Lower leg skin (tissue), 3 donors: Measurements from ENCODE around the gene BANF2.

Experiments
- CTCF ChIP-seq, 3 donors: fragments of 450-650 bp; IDR thresholded peaks; one replicate each; pipeline ENCODE4 v1.5.1; 2016; ENCODE audit warnings: antibody characterized with exemption in 3 of 3, mild to moderate bottlenecking in 3 of 3, moderate library complexity in 2 of 3
- POLR2A ChIP-seq, 2 donors: fragments of 450-650 bp; IDR thresholded peaks; one replicate each; pipeline ENCODE4 v1.6.1; 2016 to 2017; ENCODE audit warnings: antibody characterized with exemption in 2 of 2, mild to moderate bottlenecking in 1 of 2, moderate library complexity in 1 of 2

DNA sequence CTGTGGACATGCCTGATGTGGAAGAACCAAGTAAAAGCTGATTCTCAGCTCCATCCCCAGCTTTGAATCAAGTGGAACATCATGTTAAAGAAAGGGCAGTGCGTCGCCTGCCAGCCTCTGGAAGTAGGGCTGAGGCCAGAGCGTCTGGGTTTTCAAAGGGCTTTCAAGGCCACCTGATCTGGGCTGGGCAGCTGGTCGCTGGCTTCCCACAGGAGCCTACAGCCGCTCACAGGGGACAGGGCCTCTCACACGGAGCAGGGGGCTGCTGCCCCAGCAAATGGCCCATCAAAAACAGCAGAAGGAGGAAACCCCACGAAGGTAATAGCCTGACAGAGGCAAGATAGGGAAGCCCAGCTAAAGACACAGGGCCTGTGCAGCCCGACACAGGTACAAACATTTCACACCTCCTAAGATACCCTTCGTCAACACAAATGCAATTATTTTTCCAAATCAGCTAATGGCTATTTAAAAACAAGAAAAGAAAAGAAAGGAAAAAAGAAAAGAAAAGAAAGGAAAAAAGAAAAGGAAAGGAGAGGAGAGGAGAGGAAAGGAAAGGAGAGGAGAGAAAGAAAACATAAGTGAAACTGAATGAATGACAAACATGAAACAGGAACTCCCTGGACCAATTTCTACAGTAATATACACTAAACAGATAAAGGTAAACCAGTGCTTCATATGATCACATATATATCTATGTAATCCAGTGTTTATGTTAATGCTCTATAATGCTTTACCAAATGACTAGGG, 42.5 kb upstream of the BANF2 start:
- no peak for TF ChIP-seq CTCF (IDR thresholded peaks at IDR 0.05)
- no peak for TF ChIP-seq POLR2A (IDR thresholded peaks at IDR 0.05)
